ENCODE data around the gene DMXL1. TPM values are rescaled to one million over a fixed set of nuclear protein-coding genes. Genes with fewer than 3 reads are reported as not detected.
A peak's percentile ranks its signal among the peaks of the same experiment; 100 is the strongest.

Gene DMXL1
- total RNA-seq, 8 experiments from 2014 or later = 15.7 to 43.1 (median 25.8) TPM

DNA sequence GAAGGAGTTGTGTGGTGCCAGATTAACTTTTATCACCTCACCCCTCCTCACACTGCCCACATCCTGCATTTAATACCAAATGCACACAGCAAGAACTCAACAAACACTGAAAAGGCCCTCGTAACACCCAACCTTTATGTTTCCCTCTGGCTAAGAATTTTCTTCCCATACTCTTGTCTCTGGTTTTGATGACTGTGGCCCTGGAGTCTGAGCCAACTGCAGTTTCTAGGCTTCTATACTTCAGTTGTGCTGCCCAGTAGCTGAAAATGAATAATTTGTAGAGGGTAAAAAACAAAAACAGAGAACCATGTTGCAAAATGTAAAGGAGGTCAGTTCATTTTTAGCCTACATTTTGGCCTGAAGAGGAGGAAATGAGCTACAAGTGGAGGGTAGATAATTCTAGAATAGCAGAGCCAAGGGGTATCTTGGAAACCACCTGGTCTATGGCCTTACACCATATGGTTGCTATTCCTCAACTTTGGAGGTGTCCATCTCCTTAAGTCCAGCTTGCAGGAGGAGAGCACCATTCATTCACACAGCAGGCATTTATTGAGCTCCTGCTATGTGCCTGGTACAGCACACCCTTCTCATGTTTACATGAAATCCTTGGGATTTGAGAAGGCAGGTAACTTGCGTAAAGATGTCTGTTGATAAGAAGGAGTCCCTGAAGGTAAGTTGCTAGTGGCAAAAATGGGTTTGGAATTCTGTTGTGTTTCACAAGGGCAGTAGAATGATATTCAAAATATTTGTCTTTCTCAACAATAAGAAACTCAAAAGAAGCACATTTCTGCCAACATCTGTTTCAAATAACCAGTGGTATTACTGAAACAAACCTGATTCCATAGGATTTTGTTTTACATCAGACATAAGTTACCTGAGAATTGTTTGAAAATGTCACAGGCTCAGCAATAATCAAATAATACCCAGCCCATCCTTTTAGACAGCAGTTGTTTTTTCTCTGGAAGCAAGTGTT is 201.2 kb downstream of the DMXL1 start:
- in situ Hi-C loops (cut with MboI; ENCODE audit: low pct_unique_long_range_greater_than_20kb in 2 of 9, low sequenced_read_pairs in 9 of 9, unreplicated experiment in 9 of 9) = no loop called here
- 71 to 100% (median 100%) methylated on average over 1 to 2 of the region's 2 CpGs; no CpG with 5 or more reads in 3 of the 10 experiments for WGBS, 10 experiments
- H3K4me3 ChIP-seq = no peak overlapping the region
- no peak for ATAC-seq (replicated peaks in 6 of 8)
- no peak overlapping the region for H3K27ac ChIP-seq
- no peaks in the 10 kb centered on the region for H3K4me1 ChIP-seq (replicated peaks in 1 of 2)

DNA sequence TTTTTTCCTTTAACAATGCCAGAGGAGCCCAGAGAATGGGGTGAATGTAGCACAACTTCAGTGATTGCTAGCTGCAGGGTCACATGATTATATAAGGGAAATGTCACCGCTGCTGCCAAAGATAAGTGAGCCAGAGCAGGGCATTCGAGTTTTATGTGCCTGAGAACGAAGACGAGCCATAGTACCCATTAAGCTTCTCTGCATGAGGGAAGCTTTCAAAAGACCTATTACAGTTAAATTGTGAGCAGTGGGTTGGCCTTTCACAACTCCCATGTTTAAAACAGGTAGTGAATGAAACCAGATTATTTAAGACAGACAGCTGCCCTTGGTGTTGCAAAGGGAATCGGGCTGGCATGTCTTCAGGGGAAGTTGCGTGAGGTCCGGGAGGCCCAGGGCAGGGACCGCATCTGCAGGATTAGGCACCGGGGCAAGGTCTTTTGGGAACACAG is 202.5 kb downstream of the DMXL1 start:
- Histone ChIP-seq H3K27ac (no peak overlapping the region), H3K4me3 (no peak overlapping the region), H3K4me1 (replicated peaks in 1 of 2) (no peaks in the 10 kb centered on the region)
- in situ Hi-C loops (cut with MboI; ENCODE audit: low pct_unique_long_range_greater_than_20kb in 2 of 9, low sequenced_read_pairs in 9 of 9, unreplicated experiment in 9 of 9) = no loop called here
- no peak for ATAC-seq (replicated peaks in 6 of 8)
- WGBS, 10 experiments = 58 to 100% (median 80%) methylated on average over 1 to 7 of the region's 9 CpGs; no CpG with 5 or more reads in 3 of the 10 experiments

DNA sequence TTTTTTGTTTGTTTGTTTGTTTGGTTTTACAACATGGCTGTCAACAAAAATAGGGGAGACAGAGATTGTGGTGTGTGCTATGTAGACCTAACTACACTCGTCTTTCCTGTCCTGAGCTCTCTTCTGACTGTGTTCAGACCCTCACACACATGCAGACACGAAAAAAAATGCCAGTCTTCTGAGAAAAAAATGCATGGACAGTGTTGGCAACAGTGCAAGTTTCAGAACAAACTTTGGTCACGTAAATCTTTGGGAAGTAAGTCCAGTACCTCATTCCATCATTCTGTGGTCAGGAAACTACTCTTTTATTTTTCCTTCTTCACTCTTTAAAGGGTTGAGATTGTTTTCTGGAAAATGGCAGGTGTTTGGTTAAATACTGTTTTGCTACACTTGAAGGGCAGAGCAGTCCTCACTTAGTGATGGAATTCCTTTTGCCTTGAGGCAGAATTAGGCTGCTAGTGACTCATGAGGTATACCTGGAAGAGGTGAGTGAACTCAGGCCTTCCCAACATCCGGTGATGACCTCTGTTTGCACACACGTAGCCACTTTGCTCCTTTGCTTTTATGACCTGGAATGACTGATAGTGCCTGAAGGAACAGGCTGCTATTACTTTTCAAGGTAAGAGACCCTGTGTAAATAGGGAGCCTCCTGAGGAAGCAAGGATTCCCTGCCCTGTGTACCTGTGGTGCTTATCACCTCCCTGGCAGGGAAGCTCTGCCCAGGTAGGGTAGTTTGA is 203.3 kb downstream of the DMXL1 start:
- in situ Hi-C loops (cut with MboI; ENCODE audit: low pct_unique_long_range_greater_than_20kb in 2 of 9, low sequenced_read_pairs in 9 of 9, unreplicated experiment in 9 of 9) = no loop called here
- Histone ChIP-seq H3K27ac (no peak overlapping the region), H3K4me3 (no peak overlapping the region), H3K4me1 (replicated peaks in 1 of 2) (no peaks in the 10 kb centered on the region)
- WGBS, 10 experiments = 43 to 100% (median 88%) methylated on average over 1 to 5 of the region's 5 CpGs; no CpG with 5 or more reads in 1 of the 10 experiments
- ATAC-seq (replicated peaks in 6 of 8) = no peak

GRCh38 chr5:119274767-119275130 is 203.9 kb downstream of the DMXL1 start:
- no peaks in the 10 kb centered on the region for H3K4me1 ChIP-seq (replicated peaks in 1 of 2)
- in situ Hi-C loops (cut with MboI; ENCODE audit: low pct_unique_long_range_greater_than_20kb in 2 of 9, low sequenced_read_pairs in 9 of 9, unreplicated experiment in 9 of 9) = no loop called here
- ATAC-seq (replicated peaks in 6 of 8) = peak in 1 of 8 experiments; percentile 65
- H3K27ac ChIP-seq = no peak overlapping the region
- no peak overlapping the region for H3K4me3 ChIP-seq

DNA sequence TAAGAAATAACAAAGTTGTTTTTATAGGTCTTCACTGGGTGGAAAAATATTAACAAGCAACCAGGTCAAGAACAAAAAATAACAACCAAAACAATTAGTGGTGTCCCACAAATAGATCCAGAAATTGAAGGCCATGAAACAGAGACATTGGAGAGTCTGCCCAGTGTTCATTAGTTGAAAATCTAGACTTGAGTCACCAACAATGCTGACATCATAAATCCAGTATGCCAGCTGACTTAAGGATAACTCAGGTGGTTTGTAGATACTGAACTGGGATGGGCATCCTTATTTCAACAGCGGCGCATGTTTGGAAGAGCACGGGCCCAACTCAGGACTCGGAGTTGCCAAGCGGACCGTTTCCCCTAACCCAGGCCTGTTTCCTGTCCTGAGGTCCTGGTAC is 204.3 kb downstream of the DMXL1 start:
- in situ Hi-C loops (cut with MboI; ENCODE audit: low pct_unique_long_range_greater_than_20kb in 2 of 9, low sequenced_read_pairs in 9 of 9, unreplicated experiment in 9 of 9) = no loop called here
- ATAC-seq (replicated peaks in 6 of 8) = no peak
- WGBS, 10 experiments = 88 to 100% (median 97%) methylated on average over 1 to 6 of the region's 6 CpGs; no CpG with 5 or more reads in 1 of the 10 experiments

DNA sequence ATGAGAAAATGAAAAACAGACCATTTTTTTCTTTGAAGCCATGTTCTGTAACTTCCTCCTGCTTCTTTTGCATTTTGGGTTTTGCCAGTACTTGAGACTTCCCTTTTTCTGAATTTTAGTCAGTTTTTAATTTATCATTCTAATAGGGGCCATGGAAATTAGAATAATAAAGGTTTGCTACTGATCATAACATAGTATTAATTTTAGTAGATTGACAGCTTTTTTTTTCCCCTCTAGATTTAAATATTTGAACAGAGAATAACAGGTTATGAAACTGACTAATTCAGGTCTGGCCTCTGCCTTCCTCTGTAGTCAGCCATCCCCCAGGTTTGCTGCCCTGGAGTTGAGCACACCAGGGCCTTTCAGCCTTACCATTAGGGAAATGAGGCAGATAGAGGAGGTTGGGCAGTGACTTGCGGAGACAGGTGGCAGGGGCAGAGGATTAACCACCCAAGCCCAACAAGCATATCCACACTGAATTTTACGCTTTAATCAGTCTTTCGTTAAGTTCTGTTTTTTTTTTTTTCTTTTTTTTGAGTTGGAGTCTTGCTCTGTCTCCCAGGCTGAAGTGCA is 204.8 kb downstream of the DMXL1 start:
- no peak for ATAC-seq (replicated peaks in 6 of 8)
- 70 to 97% (median 88%) methylated on average over 2 to 3 of the region's 3 CpGs; no CpG with 5 or more reads in 2 of the 10 experiments for WGBS, 10 experiments
- H3K27ac ChIP-seq = no peak overlapping the region

More for the DNA sequence above, 204.3 kb downstream of the DMXL1 start:
- Histone ChIP-seq H3K27ac (no peak overlapping the region), H3K4me3 (no peak overlapping the region), H3K4me1 (replicated peaks in 1 of 2) (no peaks in the 10 kb centered on the region)

GRCh38 chr5:119276978-119277377 is 206.1 kb downstream of the DMXL1 start:
- Histone ChIP-seq H3K4me1 (replicated peaks in 1 of 2) (no peaks in the 10 kb centered on the region), H3K27ac (no peak overlapping the region), H3K4me3 (no peak overlapping the region)
- WGBS, 10 experiments = 81 to 100% (median 94%) methylated on average over 2 to 5 of the region's 5 CpGs
- ATAC-seq (replicated peaks in 6 of 8) = no peak
- in situ Hi-C loops (cut with MboI; ENCODE audit: low pct_unique_long_range_greater_than_20kb in 2 of 9, low sequenced_read_pairs in 9 of 9, unreplicated experiment in 9 of 9) = no loop called here

More for the DNA sequence above, 204.8 kb downstream of the DMXL1 start:
- Histone ChIP-seq H3K4me1 (replicated peaks in 1 of 2) (no peaks in the 10 kb centered on the region), H3K4me3 (no peak overlapping the region)
- in situ Hi-C loops (cut with MboI; ENCODE audit: low pct_unique_long_range_greater_than_20kb in 2 of 9, low sequenced_read_pairs in 9 of 9, unreplicated experiment in 9 of 9) = no loop called here

- no peak for ATAC-seq (replicated peaks in 6 of 8)
These were observed 208.2 kb downstream of the DMXL1 start for GRCh38 chr5:119279093-119279492.

DNA sequence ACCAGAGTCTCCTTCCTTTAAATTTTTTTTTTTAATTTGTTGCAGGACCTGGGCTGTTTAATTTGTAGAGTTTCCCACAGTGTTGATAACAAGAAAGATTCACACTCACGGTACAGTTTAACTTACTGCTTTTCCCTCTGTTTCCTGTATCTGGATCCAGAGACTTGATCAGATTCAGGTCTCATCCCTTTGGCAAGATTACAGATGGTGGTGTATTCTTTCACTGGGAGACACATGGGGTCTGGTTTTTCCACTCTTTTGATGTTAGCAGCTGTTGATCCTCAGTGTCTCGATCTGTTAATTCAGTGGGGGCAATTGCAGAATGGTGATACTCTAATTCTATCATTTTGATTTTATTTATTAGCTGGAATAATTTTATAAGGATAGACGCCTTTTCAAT is 209.5 kb downstream of the DMXL1 start:
- Histone ChIP-seq H3K4me3 (no peak overlapping the region), H3K4me1 (replicated peaks in 1 of 2) (no peaks in the 10 kb centered on the region), H3K27ac (no peak overlapping the region)
- ATAC-seq (replicated peaks in 6 of 8) = no peak
- in situ Hi-C loops (cut with MboI; ENCODE audit: low pct_unique_long_range_greater_than_20kb in 2 of 9, low sequenced_read_pairs in 9 of 9, unreplicated experiment in 9 of 9) = no loop called here
- 43 to 100% (median 92%) methylated on average over 2 to 3 of the region's 3 CpGs; no CpG with 5 or more reads in 1 of the 10 experiments for WGBS, 10 experiments

More at GRCh38 chr5:119279093-119279492, 208.2 kb downstream of the DMXL1 start:
- in situ Hi-C loops (cut with MboI; ENCODE audit: low pct_unique_long_range_greater_than_20kb in 2 of 9, low sequenced_read_pairs in 9 of 9, unreplicated experiment in 9 of 9) = no loop called here
- WGBS, 10 experiments = 71 to 83% (median 75%) methylated on average over 1 of the region's 1 CpG; no CpG with 5 or more reads in 7 of the 10 experiments
- Histone ChIP-seq H3K4me3 (no peak overlapping the region), H3K27ac (no peak overlapping the region), H3K4me1 (replicated peaks in 1 of 2) (no peaks in the 10 kb centered on the region)

- 75 to 100% (median 100%) methylated on average over 1 to 2 of the region's 2 CpGs; no CpG with 5 or more reads in 3 of the 10 experiments for WGBS, 10 experiments
- ATAC-seq (replicated peaks in 6 of 8) = no peak
- Histone ChIP-seq H3K27ac (no peak overlapping the region), H3K4me3 (no peak overlapping the region), H3K4me1 (replicated peaks in 1 of 2) (no peaks in the 10 kb centered on the region)
- in situ Hi-C loops (cut with MboI; ENCODE audit: low pct_unique_long_range_greater_than_20kb in 2 of 9, low sequenced_read_pairs in 9 of 9, unreplicated experiment in 9 of 9) = no loop called here
These were observed 211.7 kb downstream of the DMXL1 start for GRCh38 chr5:119282628-119283027.

GRCh38 chr5:119284031-119284430 is 213.1 kb downstream of the DMXL1 start:
- Histone ChIP-seq H3K27ac (no peak overlapping the region), H3K4me1 (replicated peaks in 1 of 2) (no peaks in the 10 kb centered on the region), H3K4me3 (no peak overlapping the region)
- in situ Hi-C loops (cut with MboI; ENCODE audit: low pct_unique_long_range_greater_than_20kb in 2 of 9, low sequenced_read_pairs in 9 of 9, unreplicated experiment in 9 of 9) = no loop called here
- 83 to 100% (median 100%) methylated on average over 1 of the region's 1 CpG; no CpG with 5 or more reads in 7 of the 10 experiments for WGBS, 10 experiments
- ATAC-seq (replicated peaks in 6 of 8) = no peak

DNA sequence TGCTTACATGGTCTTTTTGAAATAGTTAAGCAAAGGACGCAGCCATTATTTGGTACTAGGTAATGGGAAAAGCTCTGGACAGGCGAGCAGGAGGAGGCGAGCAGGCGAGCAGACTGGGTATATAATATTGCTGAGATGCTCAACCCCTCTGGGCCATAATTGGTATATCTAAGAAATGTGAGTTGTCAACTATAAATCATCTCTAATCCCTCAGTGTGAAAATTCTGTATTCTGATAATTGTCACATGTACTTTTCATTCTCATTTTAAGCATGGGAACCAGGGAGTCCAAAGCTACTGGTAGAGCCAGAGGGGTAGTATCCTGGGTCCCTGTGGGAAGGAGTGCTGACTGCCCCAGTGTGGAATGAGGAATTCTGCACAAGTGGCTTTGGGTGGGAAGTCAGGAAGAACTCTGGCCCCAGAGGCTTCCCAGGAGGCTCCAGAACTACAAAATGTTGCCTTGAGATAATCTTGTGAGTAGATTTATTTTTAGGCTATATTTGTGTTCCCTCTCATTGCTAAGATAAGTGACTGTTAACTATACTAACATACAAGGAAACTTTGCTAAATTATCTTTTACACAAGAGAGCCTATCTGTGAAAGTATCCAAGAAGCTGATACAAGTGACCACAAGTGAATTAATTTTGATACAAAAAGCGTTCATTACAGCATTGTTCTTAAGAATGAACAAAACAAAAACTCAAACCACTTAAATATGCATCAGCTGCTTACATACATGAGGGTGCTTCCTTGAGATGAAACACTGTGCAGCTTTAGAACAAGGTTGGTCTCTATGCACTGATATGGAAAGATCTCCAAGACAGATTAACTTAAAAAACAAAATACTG is 214.4 kb downstream of the DMXL1 start:
- Histone ChIP-seq H3K4me1 (replicated peaks in 1 of 2) (no peaks in the 10 kb centered on the region), H3K27ac (no peak overlapping the region), H3K4me3 (no peak overlapping the region)
- WGBS, 10 experiments = 62 to 100% (median 79%) methylated on average over 1 to 5 of the region's 5 CpGs; no CpG with 5 or more reads in 2 of the 10 experiments
- in situ Hi-C loops (cut with MboI; ENCODE audit: low pct_unique_long_range_greater_than_20kb in 2 of 9, low sequenced_read_pairs in 9 of 9, unreplicated experiment in 9 of 9) = no loop called here
- no peak for ATAC-seq (replicated peaks in 6 of 8)

All from motor neuron (in vitro differentiated cells).